K562 (cell line): ENCODE measurements around the gene KRT38.

ENCODE experiments used
- POLR2AphosphoS2 ChIP-seq: IDR thresholded peaks from 2 replicates; pipeline ENCODE4 v1.6.1; 2012; ENCODE audit warnings: low read length, improper control_type of control experiment
- TF ChIP-seq, protein P1 (sequence below), 3 experiments: IDR thresholded peaks in 2 of 3; conservative IDR thresholded peaks in 1 of 3; 2 replicates each; pipeline ENCODE4 v1.5.1; 2011 to 2012; ENCODE audit warnings: low read length in 3 of 3, mild to moderate bottlenecking in 3 of 3, control low read depth in 2 of 3, improper control_type of control experiment in 1 of 3, inconsistent platforms in 1 of 3, low read depth in 1 of 3, mixed read lengths in 1 of 3, moderate library complexity in 1 of 3; ENCODE audit not compliant: insufficient read depth in 2 of 3

DNA sequence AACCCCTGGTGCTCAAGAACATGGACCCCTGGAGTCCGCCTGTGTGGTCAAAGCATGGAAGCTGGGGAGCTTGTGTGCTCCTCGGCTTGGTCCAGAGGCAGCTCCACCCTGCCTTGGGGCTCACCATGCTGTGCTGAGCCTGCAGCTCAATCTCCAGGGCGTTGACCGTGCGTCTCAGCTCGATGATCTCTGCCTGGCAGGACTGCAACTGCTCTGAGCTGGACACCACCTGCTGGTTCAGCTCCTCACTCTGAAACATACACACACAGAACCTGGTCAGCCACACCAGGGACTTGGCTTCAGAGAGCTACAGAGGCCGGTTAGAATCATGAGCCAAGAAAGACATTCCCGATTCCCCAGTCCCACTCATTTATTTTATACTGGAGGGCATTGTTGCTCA is 37.5 kb upstream of the KRT38 start:
- TF ChIP-seq, protein P1, sequence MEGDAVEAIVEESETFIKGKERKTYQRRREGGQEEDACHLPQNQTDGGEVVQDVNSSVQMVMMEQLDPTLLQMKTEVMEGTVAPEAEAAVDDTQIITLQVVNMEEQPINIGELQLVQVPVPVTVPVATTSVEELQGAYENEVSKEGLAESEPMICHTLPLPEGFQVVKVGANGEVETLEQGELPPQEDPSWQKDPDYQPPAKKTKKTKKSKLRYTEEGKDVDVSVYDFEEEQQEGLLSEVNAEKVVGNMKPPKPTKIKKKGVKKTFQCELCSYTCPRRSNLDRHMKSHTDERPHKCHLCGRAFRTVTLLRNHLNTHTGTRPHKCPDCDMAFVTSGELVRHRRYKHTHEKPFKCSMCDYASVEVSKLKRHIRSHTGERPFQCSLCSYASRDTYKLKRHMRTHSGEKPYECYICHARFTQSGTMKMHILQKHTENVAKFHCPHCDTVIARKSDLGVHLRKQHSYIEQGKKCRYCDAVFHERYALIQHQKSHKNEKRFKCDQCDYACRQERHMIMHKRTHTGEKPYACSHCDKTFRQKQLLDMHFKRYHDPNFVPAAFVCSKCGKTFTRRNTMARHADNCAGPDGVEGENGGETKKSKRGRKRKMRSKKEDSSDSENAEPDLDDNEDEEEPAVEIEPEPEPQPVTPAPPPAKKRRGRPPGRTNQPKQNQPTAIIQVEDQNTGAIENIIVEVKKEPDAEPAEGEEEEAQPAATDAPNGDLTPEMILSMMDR (IDR thresholded peaks at IDR 0.05 in 2 of 3, conservative IDR thresholded peaks at IDR 0.05 in 1 of 3; ENCODE audit: insufficient read depth in 2 of 3, low read depth in 1 of 3, low read length in 3 of 3) = no peak
- TF ChIP-seq POLR2AphosphoS2 = no peak
